GM12892 (cell line): ENCODE results near the gene SV2C.

ENCODE experiments used
- POLR2A ChIP-seq: IDR thresholded peaks from 2 replicates; pipeline ENCODE4 v1.6.1; 2011; ENCODE audit warnings: low read depth, low read length, control low read depth
- POLR2AphosphoS5 ChIP-seq: IDR thresholded peaks from 2 replicates; pipeline ENCODE4 v1.6.1; 2011; ENCODE audit warnings: low read depth, low read length, control low read depth

- TF ChIP-seq POLR2A, result no peak
- TF ChIP-seq POLR2AphosphoS5, result no peak
These were observed 50.8 kb downstream of the SV2C start for GRCh38 chr5:76134003-76134402.
